NCI-H1048 (cell line): ENCODE results near the gene RTF1.

Experiments
- DNase-seq: peaks from one replicate; lab custom pipeline; 2025; lab: John Stamatoyannopoulos, UW

RTF1 gene

DNA sequence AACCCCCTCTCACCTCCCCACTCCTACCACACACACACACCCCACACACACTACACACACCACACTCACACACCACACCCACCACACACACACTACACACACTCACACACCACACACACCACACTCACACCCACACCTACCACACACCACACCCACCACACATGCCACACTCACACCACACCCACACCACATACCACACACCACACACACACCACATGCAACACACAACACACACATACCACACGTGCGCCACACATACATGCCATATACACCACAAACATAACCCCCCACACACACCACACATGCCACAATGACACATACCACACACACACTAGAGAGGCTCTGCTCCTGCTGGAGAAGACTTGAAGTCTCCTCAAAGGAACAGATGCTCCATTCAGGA lies 70.9 kb downstream of the RTF1 start:
- no peak for DNase-seq

DNA sequence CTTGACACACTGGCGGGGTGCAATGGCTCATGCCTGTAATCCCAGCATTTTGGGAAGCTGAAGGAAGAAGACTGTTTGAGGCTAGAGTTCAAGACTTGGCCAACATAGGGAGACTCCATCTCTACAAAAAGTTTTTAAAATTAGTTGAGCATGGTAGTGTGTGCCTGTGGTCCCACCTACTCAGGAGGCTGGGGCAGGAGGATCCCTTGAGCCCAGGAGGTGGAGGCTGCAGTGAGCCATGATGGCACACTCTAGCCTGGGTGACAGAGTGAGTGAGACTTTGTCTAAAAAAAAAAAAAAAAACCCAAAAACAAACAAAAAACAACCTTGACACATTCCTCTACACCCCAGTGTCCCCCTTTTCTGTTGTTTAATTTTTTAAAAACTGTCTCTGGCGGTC lies 72.7 kb downstream of the RTF1 start:
- no peak for DNase-seq

DNA sequence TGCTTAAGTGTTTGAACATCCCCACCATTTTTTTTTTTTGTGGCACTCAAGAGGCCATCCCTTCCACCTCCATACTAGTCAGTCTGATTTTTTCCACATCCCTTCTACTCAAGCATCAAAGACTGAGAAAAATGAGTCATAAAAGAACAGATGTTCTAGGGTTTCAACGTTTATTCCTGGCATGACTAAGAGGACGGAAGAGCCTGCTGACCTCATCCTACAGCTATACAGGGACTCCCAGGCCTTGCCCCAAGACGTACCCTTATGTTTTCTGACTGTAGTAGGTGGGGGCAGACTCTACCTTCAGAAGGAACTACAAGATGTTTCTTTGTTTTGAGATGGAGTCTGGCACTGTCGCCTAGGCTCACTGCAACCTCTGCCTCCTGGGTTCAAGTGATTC lies 73.5 kb downstream of the RTF1 start:
- no peak for DNase-seq

DNA sequence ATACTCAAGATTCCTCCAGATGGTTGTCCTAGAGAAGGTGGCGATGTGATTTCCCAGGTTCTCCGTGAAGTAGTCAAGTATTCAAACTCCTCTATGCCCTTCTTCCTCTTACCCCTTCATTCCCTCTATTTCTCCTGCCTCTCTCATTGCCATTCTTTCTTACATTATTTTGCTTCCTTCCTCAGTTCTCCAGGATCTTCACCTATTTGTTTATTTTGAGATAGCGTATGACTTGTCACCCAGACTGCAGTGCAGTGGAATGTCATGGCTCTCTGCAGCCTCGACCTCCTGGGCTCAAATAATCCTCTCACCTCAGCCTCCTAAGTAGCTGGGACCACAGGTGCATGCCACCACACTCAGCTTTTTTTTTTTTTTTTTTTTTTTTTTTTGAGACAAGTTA lies 75.0 kb downstream of the RTF1 start:
- DNase-seq = no peak

DNA sequence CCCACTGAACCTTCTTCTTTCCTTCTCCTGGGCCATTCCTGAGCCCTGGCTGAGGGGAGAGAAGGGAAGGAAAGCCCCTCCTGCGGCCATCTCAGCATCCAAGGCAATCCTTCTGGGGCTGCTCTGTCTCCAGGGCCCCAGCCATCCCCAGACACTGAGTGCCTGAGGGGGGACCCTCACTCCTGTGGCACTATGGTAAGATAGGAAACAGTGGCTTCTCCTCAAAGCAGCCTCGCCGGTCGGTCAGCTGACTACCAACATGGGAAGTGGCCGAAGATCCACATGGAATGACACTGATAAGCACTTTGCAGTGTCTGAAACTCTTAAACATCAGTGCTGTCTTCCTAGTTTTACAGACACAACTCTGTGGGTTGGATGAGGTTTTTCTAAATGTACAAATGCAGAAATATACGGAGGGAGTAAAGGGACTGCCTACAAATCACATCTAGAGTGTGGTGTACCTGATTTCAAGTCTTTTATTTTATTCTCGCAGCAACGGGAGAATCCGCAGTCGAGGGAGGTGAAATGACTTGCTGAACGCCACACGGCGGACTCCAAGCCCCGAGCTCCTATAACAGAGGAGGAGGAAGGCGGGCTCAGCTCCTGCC lies 75.8 kb downstream of the RTF1 start:
- DNase-seq = no peak

DNA sequence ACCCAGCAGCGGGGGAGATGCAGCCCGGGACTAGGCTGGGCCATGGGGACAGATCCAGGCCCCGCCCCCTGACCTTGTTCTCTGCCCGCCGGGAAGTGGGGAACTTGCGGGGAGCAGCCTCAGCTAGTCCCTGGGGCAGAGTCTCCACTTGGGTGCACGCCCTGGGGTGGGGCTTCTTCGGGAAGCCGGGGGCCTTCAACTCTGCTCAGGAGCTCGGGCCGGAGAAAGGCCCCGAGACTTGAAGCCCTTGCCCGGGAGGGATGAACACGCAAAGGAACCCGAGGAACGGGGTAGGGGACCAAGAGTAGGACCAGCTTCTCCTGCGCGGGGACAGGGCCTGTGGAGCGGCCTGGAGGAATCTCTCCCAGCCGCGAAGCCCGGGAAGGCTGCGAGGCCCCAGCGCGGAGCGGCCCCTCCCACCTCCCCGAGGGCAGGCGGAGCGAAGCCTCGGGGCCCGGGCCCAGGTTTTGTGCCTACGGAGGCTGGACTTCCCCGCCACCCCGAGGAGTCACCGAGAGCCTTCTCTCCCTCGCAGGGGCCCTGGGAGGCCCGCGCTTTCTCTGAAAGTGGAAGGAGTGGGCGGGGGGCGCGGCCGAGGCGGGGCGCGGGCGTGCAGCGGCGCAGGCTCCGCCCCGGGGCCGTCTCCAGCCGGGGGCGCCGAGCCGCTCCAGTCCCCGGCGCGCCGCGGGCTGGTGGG lies 76.5 kb downstream of the RTF1 start, which contains the start of gene ITPKA:
ITPKA (plus strand) TSS at position 670 of the 697 bp plus-strand sequence. CDS start 54 bp downstream, outside the sequence.
- peak; percentile 33 for DNase-seq

DNA sequence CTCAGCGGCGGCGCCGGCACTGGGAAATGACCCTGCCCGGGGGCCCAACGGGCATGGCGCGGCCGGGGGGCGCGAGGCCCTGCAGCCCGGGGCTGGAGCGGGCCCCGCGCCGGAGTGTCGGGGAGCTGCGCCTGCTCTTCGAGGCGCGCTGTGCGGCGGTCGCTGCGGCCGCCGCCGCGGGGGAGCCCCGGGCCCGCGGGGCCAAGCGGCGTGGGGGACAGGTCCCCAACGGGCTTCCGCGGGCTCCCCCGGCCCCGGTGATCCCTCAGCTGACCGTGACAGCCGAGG lies 77.0 kb downstream of the RTF1 start:
- no peak for DNase-seq

DNA sequence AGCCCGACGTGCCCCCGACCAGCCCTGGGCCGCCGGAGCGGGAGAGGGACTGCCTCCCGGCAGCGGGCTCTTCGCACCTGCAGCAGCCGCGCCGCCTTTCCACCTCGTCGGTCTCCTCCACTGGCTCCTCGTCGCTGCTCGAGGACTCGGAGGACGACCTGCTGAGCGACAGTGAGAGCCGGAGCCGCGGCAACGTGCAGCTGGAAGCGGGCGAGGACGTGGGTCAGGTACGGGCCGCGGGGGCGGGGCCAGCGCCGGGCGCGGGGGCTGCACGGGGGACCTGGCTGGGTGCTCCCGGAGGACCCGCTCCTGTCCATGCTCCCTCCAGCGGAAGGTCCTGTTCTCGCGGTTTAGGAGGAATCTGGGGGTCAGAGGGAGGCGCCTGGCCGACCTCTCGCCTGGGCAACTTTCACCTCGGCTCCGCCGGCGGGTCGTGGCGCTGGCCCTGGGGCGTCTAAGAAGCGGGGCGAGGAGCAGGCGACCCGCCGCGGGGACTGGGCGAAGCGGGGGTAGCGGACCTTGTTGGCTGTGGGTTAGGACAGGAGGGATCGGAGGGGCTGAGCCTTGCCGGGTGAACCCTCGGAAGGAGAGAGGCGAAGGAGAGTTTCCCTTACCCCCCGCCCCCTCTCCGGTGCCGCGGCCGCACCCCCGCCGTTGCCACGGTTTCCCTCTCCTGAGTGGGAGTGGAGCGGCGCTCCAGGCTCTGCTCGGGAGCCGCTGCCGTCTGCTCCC lies 77.5 kb downstream of the RTF1 start:
- DNase-seq = no peak

DNA sequence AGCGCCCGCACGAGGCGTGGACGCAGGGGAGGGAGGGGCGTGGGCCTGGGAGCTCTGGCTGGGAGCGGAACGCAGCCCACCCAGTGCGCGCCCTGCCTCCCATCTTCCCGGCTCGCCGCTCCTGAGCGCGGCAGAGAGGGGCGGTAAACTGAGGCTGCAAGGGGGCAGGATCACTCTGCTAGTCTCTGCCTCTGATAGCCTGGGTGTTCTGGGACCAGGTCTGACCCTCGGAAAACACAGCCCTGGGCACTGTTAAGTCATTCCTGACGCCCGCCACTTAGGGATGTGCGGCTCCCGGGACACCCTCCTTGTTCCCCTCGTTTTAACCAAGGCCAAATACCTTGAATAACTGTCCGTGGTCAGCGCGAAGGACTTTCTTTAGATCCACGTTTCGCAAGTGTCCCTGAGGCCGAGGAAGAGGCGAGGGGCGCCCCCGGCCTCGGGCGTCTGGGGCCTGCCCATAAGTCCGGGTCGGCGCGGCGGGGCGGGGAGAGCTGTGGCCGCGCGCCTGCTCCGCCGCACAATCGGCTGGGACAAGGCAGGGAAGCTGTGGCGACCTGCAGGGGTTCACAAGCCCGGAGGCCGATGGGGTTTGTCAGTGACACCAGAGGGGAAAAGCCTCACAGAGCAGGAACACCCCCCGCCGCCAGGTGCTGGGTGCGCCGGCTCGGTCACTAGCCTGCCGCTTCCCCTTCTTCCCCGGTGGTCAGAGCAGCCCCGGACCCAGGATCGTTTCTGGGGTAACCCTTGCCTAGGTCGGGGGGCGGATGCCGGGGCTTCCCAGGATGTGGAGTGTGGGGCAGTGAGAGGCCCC lies 78.2 kb downstream of the RTF1 start:
- no peak for DNase-seq

DNA sequence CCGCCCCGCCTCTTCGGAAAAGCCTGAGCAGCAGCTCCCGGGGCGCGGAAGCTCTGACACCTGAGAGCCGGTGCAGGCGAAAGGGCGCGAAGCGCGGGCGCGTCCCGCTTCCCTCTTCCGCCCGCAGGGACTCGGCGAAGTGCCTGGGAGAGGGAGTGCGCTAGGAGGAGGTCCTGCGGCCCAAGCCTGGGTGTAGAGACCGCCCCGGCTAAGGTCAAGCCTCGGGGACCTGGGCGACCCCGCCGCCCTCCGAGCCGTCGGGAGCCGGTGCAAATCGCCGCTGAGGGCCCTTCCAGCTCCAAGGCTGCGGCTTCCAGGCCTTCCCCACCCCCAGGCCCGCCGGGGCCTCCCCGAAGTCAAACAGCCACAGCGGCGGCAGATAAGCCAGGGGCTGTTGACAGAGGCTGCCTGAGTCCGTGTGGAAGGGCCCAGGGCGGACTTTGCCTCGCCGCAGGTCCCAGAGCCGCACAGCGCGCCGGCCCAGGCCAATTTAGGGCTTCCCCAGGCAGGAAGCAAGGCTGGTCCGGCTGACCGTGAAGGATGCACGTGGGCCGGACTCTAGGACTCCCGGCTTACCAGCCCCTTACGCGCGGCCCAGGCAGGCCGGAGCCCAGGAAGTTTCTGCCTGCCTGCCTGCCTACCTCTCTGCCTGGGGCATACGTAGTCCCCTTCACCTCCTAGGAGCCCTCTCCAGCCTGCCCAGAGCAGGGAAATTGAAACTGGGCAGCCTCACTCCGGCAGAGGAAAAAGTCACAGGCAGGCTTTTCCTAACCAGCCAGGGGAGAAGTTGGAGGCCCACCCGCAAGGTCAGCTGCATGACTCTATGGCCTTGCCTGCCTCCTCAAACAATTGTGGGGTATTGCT lies 79.1 kb downstream of the RTF1 start:
- DNase-seq = no peak

DNA sequence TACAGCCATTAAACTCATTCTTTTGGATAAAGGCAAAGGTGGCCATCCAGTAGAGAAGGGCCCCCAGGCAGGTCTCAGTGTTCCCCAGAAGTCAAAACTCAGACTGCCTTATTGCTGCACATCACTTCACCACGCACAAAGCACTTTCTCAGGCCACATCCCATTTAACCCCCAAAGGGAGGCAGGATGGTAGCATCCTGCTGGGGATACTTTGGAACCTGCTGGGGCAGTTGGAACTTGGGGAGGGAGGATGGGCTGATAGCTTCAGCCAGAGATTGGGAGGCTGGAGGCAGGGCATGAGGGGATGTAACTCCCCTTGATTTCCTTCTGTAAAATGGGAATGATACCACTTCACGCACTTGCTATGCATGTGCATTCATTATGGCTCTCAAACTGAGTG lies 81.8 kb downstream of the RTF1 start:
- no peak for DNase-seq

DNA sequence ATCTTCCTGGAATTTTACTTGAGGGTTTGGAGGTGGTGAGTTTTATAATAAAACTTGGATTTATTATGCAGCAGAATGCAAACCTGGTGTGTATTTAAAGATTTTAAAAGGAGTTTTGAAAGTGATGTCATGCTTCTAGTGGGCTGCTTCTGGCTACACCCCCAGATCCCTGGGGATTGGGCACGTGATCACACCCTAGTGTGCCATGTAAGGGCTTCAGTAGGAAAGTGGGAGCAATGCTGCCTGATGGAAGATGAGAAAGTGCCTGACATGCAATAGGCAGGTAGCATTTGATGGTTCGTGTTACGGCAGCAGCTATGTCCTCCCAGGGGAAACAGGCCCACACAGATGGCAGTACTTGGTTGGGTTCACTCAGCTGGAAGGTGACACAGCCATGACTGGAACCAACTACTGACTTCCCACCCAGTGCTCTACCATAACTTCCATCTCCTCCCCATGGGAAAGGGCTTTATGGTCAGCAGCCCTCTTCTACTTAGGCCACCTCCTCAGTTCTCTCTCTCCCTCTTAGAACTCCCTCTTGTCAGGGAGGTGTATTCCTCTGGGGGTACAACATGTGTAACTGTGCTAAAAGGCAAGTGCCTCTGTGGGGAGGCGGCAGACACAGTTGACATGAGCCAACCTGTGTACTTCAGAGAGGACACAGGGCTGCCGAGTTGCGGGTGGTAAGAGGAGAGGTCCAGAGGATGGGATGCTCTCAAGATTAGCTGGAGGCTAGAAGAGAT lies 82.4 kb downstream of the RTF1 start:
- no peak for DNase-seq

DNA sequence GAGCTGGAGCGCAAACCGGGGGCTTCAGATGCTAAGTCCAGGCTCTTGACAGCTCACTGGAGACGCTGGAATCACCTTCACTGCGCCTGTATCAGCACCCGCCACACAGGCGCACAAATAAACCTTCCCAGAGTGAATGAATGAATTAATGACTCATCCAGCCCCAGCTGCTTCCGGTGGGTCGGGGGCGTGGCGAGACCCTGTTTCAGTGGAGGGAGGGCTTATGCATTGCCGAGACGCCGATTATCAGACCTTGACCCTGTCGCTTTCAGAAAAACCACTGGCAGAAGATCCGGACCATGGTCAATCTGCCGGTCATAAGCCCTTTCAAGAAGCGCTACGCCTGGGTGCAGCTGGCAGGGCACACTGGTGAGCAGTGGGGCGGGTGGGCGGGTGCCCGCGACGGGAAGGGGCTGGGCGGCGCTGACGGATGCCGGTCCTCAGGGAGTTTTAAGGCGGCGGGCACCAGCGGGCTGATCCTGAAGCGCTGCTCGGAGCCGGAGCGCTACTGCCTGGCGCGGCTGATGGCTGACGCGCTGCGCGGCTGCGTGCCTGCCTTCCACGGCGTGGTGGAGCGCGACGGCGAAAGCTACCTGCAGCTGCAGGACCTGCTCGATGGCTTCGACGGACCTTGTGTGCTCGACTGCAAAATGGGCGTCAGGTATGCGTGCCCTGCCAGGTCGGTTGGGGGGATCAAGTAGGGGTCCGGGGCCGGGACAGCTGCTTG lies 84.5 kb downstream of the RTF1 start:
- DNase-seq = no peak

DNA sequence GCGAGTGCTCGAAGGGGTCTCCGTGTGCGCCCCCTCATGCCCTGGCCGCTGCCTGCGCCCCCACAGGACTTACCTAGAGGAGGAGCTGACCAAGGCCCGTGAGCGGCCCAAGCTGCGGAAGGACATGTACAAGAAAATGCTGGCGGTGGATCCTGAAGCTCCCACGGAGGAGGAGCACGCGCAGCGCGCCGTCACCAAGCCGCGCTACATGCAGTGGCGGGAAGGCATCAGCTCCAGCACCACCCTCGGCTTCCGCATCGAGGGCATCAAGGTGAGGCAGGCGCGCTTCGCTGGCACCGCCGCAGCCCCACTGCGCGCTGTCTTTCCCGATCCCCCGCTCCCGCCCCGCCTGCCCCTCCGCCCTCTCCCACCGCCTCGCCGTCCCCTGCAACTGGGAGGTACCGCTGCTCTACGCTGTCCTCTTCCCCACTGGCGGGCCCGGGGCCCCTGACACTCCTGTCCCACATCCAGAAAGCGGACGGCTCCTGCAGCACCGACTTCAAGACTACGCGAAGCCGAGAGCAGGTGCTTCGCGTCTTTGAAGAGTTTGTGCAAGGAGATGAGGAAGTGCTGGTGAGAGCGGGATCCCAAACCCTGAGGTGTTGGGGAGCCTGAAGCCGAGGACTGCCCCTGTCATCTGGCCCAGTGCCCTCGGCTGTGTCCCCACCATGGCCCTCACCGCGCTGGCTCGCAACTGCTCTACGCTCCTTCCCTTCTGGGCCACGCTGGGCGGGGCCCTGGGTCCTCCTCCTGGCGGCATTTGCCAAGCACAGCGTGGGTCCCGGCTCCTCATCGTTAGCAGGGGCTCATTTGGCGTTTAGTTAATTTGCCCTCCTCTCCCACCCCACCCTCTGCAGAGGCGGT lies 85.3 kb downstream of the RTF1 start:
- no peak for DNase-seq

DNA sequence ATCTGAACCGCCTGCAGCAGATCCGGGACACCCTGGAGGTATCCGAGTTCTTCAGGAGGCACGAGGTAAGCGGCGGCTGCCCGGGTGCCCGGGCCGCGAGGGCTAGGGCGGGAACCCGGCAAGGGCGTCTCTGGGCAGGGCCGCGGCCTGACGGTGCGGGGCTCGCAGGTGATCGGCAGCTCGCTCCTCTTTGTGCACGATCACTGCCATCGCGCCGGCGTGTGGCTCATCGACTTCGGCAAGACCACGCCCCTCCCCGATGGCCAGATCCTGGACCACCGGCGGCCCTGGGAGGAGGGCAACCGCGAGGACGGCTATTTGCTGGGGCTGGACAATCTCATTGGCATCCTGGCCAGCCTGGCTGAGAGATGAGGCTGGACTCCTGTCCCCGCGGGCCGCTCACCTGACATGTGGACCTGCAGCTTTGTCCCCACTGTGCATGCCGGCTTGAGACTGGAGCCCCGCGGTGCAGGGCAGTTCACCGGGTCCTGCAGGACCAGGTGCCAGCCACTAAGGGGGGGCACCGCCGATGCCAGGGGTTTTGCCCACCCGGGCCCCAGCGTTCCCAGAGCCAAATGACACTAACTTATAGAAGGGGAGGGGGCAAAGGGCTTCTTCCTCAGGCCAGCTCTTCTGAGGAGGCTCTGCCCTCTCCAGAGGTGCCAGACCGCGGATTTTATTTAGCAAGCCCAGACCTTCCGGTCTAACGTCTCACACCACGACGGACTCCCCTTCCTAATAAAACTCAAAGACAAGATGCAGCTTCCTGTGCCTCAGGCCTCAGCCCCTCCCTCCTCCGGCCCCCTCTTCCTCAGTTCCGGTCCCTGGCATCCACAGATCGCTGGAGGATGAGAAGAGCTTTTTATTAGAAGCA lies 86.1 kb downstream of the RTF1 start:
- no peak for DNase-seq

DNA sequence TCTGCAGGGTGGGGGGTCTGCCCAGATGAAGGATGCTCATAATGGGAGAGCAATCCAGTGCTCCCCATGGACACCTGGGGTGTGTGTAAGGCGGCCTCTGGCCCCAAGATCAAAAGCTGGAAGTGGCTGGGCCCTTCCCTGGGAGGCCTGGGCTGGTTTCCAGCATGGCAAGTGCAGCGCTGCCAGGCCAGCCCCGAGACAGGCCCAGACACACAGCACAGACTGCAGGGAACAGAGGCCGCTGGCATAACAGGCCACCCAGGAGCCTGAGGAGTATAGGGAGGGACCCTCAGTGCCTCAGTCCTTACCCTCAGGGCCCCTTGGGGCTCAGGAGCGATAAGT lies 86.7 kb downstream of the RTF1 start:
- DNase-seq = no peak

DNA sequence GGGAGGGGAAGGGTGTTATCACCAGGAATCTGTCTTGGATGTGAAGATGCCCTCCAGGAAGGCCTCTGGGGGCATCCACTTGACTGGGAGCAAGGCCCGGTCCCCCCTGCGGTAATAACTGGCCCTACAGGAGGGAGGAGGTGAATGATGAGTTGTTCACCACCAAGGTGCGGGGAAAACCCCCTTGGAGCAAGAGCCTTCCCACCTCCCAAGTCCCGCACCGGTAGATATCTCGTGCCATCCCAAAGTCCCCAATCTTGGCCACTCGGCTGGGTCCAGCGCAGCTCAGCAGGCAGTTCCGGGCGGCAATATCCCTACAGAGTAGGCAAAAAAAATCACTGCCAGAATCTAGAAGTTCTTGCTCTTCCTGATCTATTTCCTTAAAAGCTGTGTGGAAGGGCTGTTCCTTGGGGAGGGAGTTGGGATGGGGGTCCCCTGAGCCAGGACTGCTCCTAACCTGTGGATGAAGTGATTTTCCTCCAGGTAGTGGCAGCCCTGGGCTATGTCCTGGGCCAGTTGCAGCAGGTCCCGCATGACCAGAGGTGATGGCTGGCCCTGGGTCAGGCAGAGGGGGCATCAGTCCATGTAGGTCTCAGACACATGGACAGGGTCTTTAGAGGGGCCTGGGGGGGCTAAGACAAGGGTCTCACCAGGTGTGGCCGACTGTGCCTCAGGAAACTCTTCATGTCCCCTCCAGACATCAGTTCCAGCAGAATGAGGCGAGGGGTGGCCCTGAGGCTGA lies 88.0 kb downstream of the RTF1 start:
- no peak for DNase-seq

DNA sequence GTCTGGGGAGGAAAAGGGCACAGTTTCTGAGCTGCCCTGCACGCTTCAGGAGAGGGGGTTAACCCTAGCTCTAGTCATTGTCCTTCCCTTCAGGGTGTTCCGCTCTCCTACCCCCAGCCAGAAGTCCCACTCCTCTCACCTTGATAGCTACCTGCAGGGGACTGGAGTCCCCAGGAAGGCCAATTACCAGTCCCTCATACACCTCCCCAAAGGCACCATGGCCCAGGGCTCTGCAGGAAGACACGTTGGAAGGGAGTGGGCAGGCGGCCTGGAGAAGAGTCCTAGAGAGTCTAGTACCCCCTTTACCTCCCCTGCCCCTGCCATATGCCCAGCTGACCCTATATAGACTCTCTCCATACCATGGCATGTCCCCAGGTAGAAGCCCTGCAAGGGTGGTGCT lies 88.9 kb downstream of the RTF1 start:
- DNase-seq = no peak
